ENCODE measurements around the gene TRAFD1.

DNA sequence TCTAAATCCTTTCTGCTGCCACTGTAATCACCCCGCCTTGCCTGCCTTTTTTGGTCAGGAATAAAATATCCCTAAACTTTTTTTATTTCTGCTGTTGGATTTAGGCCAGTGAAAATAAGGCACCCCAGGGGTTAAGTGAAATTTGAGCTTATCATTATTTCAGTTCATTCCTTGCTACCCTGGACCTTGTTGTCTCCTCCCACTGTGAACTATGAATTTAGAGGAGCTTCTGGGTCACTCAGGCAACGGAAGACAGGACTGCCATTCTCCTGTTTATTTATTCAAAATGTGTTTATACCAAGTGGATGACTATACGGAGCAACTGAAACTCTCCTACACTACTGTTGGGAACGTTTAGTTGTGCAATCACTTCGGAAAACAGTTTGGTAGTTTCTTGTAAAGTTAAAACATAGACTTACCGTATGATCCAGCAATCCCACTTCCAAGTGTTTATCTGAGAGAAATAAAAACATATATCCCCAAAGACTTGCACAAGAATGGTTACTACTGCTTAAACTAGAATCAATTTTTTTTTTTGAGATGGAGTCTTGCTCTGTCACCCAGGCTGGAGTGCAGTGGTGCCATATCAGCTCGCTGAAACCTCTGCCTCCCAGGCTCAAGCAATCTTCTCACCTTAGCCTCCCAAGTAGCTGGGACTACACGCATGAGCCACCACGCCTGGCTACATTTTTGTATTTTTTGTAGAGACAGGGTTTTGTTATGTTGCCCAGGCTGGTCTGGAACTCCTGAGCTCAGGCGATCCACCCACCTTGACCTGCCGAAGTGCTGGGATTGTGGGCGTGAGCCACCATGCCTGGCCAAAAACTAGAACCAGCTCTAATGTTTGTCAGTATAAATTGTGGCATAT lies 2.3 kb upstream of the TRAFD1 start:
- TF ChIP-seq, protein P1, sequence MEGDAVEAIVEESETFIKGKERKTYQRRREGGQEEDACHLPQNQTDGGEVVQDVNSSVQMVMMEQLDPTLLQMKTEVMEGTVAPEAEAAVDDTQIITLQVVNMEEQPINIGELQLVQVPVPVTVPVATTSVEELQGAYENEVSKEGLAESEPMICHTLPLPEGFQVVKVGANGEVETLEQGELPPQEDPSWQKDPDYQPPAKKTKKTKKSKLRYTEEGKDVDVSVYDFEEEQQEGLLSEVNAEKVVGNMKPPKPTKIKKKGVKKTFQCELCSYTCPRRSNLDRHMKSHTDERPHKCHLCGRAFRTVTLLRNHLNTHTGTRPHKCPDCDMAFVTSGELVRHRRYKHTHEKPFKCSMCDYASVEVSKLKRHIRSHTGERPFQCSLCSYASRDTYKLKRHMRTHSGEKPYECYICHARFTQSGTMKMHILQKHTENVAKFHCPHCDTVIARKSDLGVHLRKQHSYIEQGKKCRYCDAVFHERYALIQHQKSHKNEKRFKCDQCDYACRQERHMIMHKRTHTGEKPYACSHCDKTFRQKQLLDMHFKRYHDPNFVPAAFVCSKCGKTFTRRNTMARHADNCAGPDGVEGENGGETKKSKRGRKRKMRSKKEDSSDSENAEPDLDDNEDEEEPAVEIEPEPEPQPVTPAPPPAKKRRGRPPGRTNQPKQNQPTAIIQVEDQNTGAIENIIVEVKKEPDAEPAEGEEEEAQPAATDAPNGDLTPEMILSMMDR (IDR thresholded peaks at IDR 0.05), result no peak
- TF ChIP-seq POLR2A (IDR thresholded peaks at IDR 0.05) (no peak), EP300 (IDR thresholded peaks at IDR 0.05) (no peak)
